ENCODE data around the gene SLC39A11.

Gene SLC39A11

DNA sequence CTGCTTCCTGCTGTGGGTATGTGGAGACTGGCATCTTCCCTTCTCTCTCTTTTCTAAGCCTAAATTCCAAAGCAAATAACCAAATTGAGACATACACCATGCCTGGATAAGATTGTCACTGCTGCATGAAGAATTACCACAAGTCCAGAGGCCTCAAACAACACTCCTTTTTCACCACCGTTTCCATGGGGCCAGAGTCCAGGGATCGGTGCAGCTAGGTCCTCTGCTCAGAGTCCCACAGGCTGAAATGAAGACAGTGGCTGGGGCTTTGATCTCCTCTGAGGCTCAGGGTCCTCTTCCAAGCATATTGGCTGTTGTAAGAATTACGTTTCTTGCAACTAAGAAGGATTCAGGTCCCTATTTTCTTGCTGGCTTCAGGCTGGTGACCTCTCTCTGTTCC, 130.4 kb downstream of the SLC39A11 start:
- no peak overlapping the region for H3K4me3 ChIP-seq (ENCODE audit: low read depth, low read length)
- no peak for DNase-seq (ENCODE audit: low read depth, low spot score)
- TF ChIP-seq, protein P1, sequence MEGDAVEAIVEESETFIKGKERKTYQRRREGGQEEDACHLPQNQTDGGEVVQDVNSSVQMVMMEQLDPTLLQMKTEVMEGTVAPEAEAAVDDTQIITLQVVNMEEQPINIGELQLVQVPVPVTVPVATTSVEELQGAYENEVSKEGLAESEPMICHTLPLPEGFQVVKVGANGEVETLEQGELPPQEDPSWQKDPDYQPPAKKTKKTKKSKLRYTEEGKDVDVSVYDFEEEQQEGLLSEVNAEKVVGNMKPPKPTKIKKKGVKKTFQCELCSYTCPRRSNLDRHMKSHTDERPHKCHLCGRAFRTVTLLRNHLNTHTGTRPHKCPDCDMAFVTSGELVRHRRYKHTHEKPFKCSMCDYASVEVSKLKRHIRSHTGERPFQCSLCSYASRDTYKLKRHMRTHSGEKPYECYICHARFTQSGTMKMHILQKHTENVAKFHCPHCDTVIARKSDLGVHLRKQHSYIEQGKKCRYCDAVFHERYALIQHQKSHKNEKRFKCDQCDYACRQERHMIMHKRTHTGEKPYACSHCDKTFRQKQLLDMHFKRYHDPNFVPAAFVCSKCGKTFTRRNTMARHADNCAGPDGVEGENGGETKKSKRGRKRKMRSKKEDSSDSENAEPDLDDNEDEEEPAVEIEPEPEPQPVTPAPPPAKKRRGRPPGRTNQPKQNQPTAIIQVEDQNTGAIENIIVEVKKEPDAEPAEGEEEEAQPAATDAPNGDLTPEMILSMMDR (IDR thresholded peaks at IDR 0.05; ENCODE audit: low read depth, low read length): no peak
- in situ Hi-C loops (cut with HindIII; ENCODE audit: low sequenced_read_pairs): no loop called here

DNA sequence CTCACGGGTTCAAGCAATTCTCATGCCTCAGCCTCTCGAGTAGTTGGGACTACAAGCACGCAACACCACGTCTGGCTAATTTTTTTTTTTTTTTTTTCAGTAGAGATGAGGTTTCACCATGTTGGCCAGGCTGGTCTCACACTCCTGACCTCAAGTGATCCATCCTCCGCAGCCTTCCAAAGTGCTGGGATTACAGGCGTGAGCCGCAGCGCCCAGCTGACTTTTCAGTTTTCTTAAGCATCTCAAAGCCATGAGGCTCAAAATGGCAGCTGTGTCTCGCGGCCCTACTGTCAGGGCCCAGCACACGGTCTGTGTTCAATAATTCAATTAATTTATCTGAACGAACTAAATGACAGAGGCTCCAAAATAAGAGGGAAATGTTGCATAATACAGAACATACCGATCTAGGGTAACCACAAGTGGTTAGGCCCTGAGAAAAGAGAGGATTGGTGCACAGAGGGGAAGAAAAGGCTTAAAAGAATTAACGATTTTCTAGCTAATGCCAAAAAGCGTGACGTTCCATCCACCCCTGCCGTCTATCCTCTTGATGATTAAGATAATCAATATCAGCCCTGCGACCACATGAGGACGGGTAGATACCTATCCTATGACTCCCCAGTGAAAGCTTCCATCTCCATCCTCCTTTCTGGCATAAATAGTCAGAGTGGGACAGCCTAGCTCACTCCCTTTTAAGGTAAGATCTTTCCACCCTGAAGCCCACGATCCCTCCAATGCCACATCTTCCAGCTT, 136.9 kb downstream of the SLC39A11 start:
- TF ChIP-seq, protein P1 (IDR thresholded peaks at IDR 0.05; ENCODE audit: low read depth, low read length): no peak
- DNase-seq (ENCODE audit: low read depth, low spot score): no peak
- in situ Hi-C loops (cut with HindIII; ENCODE audit: low sequenced_read_pairs): no loop called here
- H3K4me3 ChIP-seq (ENCODE audit: low read depth, low read length): no peak overlapping the region

DNA sequence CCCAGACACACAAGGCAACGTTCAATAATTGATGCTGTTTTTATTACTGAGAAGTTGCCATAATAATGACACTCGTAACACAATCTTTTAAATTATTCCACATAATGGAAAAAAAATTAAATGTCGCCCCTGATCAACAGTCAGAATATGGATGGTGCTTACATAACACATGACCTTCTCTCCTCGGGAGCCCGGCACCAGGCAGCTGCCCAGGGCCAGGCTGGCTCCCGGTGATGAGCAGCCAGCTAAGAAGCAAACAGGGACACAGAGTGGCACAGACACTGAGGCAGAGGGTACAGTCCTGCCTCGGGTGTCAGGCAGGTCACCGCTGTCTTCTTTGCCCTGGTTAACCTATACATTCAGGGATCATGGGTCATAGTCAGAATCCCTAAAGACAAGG, 137.9 kb downstream of the SLC39A11 start:
- no peak overlapping the region for H3K4me3 ChIP-seq (ENCODE audit: low read depth, low read length)
- in situ Hi-C loops (cut with HindIII; ENCODE audit: low sequenced_read_pairs): no loop called here
- TF ChIP-seq, protein P1 (IDR thresholded peaks at IDR 0.05; ENCODE audit: low read depth, low read length): no peak
- no peak for DNase-seq (ENCODE audit: low read depth, low spot score)

DNA sequence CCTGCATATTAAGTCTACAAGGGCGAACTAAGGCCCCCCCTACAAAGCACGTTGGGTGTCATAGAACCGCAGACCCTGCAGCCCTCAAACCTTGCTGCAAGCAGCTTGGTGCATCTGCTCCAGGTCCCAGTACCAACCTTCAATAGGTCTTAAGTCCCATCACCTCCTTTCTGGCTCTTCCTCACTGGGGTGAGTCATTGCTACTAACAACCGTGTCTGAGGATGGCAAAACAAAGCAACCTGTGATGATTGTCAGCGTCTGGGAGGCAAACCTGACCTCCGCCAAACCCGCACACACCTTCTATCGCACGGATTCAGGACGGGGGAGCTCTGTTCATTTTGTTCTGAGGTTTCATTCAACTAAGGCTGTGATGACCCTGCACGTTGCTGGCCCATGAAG, 138.9 kb downstream of the SLC39A11 start:
- H3K4me3 ChIP-seq (ENCODE audit: low read depth, low read length): no peak overlapping the region
- TF ChIP-seq, protein P1 (IDR thresholded peaks at IDR 0.05; ENCODE audit: low read depth, low read length): no peak
- no peak for DNase-seq (ENCODE audit: low read depth, low spot score)
- in situ Hi-C loops (cut with HindIII; ENCODE audit: low sequenced_read_pairs): no loop called here

DNA sequence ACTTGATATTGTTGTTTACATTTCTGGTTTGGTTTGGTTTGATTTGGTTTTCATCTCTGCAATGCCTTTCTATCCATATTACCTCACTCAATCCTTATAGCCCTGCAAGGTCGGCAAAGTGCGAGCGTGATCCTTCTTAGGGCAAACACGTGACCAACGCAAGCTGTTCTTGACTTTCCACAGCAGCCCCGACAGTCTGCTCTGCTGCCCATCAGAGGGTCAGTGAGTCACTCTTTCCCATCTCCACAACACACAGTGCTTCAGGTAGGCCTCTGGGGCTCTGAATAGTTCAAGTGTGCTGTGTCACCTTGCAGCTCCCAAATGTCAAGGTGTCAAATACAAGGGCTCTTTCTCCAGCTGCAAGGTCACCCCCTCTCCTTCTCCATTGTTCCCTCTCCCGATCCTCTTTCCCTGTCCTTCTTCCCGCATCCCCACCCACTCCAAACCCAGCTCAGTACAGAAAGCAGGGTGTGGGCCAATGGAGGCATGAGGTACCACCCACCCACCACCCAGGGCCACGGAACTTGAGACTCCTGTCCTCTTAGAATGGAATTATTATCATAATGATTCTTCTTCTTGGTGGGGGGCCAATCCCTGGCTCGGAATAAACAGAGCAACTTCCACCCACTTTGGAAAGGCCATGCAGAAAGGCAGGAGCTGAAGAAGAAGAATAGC, 139.7 kb downstream of the SLC39A11 start:
- DNase-seq (ENCODE audit: low read depth, low spot score): no peak
- TF ChIP-seq, protein P1 (IDR thresholded peaks at IDR 0.05; ENCODE audit: low read depth, low read length): no peak
- in situ Hi-C loops (cut with HindIII; ENCODE audit: low sequenced_read_pairs): no loop called here
- no peak overlapping the region for H3K4me3 ChIP-seq (ENCODE audit: low read depth, low read length)

DNA sequence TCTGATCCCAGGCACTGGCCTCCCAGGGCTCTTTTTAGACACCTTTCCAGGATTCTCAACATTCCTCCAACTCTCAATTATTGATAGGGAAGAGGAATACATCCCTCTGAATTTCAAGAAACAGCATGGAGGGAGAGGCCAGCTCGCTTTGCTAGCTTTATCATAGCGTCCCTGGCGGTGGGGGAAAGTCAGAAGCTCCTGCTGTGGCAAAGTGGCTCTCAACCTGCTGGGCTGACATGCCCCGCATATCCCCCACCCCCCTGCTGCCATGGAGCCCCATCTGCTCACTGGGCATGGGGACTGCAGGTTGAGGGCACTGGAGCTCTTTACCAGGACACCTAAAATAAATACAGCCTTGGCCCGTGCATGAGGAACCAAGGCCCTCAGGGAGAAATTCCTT, 140.3 kb downstream of the SLC39A11 start:
- no peak overlapping the region for H3K4me3 ChIP-seq (ENCODE audit: low read depth, low read length)
- no peak for DNase-seq (ENCODE audit: low read depth, low spot score)
- in situ Hi-C loops (cut with HindIII; ENCODE audit: low sequenced_read_pairs): no loop called here
- TF ChIP-seq, protein P1 (IDR thresholded peaks at IDR 0.05; ENCODE audit: low read depth, low read length): no peak

Measured in astrocyte of the spinal cord (primary cell).